H1 (cell line): Measurements from ENCODE around the gene PCBP2. TPM values are rescaled to one million over a fixed set of nuclear protein-coding genes. Genes with fewer than 3 reads are reported as not detected.

ENCODE experiments used
- CTCF ChIA-PET: fragments of 300-600 bp; sonication (Branson Sonifier 250); formaldehyde crosslinking; loops from one replicate; lab custom pipeline; 2021; ENCODE audit not compliant: partially characterized antibody; lab: Charles Lee
- POLR2A ChIA-PET: fragments of 300-600 bp; sonication (Branson Sonifier 250); formaldehyde crosslinking; loops from one replicate; lab custom pipeline; 2021; ENCODE audit warnings: inconsistent platforms; ENCODE audit not compliant: partially characterized antibody; lab: Charles Lee
- DNase-seq, 2 experiments: peaks; one replicate each; pipeline versions ENCODE4 v3.0.0 to v3.0.0-alpha.2; 2010 to 2022; ENCODE audit warnings: low spot score in 2 of 2, low read depth in 1 of 2, mixed read lengths in 1 of 2
- FAIRE-seq: peaks from 2 replicates; lab custom pipeline; 2011; peaks lifted over from hg19 to GRCh38; lab: Jason Lieb, UNC
- H2AFZ ChIP-seq: 2 replicates; pipeline ENCODE4 v1.8.1; 2012; ENCODE audit warnings: low read length, inconsistent platforms
- H2AK5ac ChIP-seq: 2 replicates; pipeline ENCODE4 v1.6.1; 2013; ENCODE audit warnings: low read depth, low read length
- H2BK120ac ChIP-seq: replicated peaks from 2 replicates; pipeline ENCODE3; 2013; ENCODE audit warnings: low read depth, low read length, inconsistent platforms
- H2BK12ac ChIP-seq: 2 replicates; pipeline ENCODE4 v1.6.1; 2013; ENCODE audit warnings: low read depth, low read length
- H2BK15ac ChIP-seq: 2 replicates; pipeline ENCODE4 v1.6.1; 2013; ENCODE audit warnings: low read length
- H2BK20ac ChIP-seq: 2 replicates; pipeline ENCODE4 v1.6.1; 2013; ENCODE audit warnings: low read length
- H2BK5ac ChIP-seq: 2 replicates; pipeline ENCODE4 v1.6.1; 2013; ENCODE audit warnings: low read depth, low read length
- H3K14ac ChIP-seq: 2 replicates; pipeline ENCODE4 v1.6.1; 2013; ENCODE audit warnings: inconsistent platforms; ENCODE audit not compliant: insufficient read length
- H3K18ac ChIP-seq: 2 replicates; pipeline ENCODE4 v1.6.1; 2013; ENCODE audit warnings: low read length; ENCODE audit errors: extremely low read depth
- H3K23ac ChIP-seq: 2 replicates; pipeline ENCODE4 v1.6.1; 2013; ENCODE audit warnings: inconsistent platforms; ENCODE audit not compliant: insufficient read length
- H3K23me2 ChIP-seq: 2 replicates; pipeline ENCODE4 v1.6.1; 2013; ENCODE audit warnings: low read depth, low read length
- H3K27ac ChIP-seq: 2 replicates; pipeline ENCODE4 v1.6.1; 2011; ENCODE audit warnings: low read depth, low read length, inconsistent platforms
- H3K27me3 ChIP-seq, 4 experiments: replicated peaks in 1 of 4; 1 replicate in 1 of 4; 2 replicates in 3 of 4; pipeline versions ENCODE4 v1.6.1 to v1.8.1; 2011 to 2013; ENCODE audit warnings: low read length in 3 of 4, mild to moderate bottlenecking in 3 of 4, inconsistent platforms in 2 of 4, mixed read lengths in 2 of 4, moderate library complexity in 1 of 4; ENCODE audit not compliant: control insufficient read depth in 3 of 4, insufficient read depth in 3 of 4; ENCODE audit errors: extremely low read depth in 1 of 4
- H3K36me3 ChIP-seq, 4 experiments: 2 replicates each; pipeline versions ENCODE4 v1.6.1 to v1.8.1; 2011 to 2013; ENCODE audit warnings: mild to moderate bottlenecking in 4 of 4, low read length in 3 of 4, moderate library complexity in 2 of 4, control low read depth in 1 of 4, inconsistent platforms in 1 of 4; ENCODE audit not compliant: insufficient read depth in 4 of 4, control insufficient read depth in 2 of 4
- H3K4ac ChIP-seq: replicated peaks from 2 replicates; pipeline ENCODE3; 2013; ENCODE audit warnings: low read length, low read depth, mixed read lengths, inconsistent platforms; ENCODE audit not compliant: insufficient read length
- H3K4me1 ChIP-seq, 4 experiments: replicated peaks in 1 of 4; 1 replicate in 1 of 4; 2 replicates in 3 of 4; pipeline versions ENCODE4 v1.6.1 to v1.8.1; 2011 to 2013; ENCODE audit warnings: low read length in 3 of 4, inconsistent platforms in 2 of 4, mixed read lengths in 1 of 4; ENCODE audit not compliant: insufficient read depth in 4 of 4, control insufficient read depth in 3 of 4
- H3K4me2 ChIP-seq, 2 experiments: 2 replicates each; pipeline versions ENCODE4 v1.6.1 to v1.8.1; 2011 to 2013; ENCODE audit warnings: low read depth in 2 of 2, low read length in 2 of 2, control low read depth in 1 of 2, inconsistent platforms in 1 of 2, mild to moderate bottlenecking in 1 of 2; ENCODE audit not compliant: insufficient read depth in 1 of 2
- H3K4me3 ChIP-seq, 4 experiments: fragments of 200-600, 300-600 bp in 1 of 4; sonication (generic), shearing (Covaris generic), sonication (Bioruptor Twin) in 1 of 4; 2 replicates each; pipeline versions ENCODE4 v1.5.1 to v1.8.1; 2011 to 2016; ENCODE audit warnings: low read length in 4 of 4, low read depth in 3 of 4, control low read depth in 2 of 4, inconsistent platforms in 2 of 4, mild to moderate bottlenecking in 2 of 4, mixed read lengths in 1 of 4, moderate library complexity in 1 of 4; ENCODE audit not compliant: insufficient read depth in 2 of 4; ENCODE audit errors: extremely low read depth in 1 of 4
- H3K56ac ChIP-seq: replicated peaks from 2 replicates; pipeline ENCODE3; 2013; ENCODE audit warnings: low read depth, mild to moderate bottlenecking, mixed read lengths, low read length, inconsistent platforms; ENCODE audit not compliant: insufficient read length
- H3K79me1 ChIP-seq: 2 replicates; pipeline ENCODE4 v1.6.1; 2013; ENCODE audit warnings: low read depth, low read length, control low read depth
- H3K79me2 ChIP-seq, 2 experiments: 2 replicates each; pipeline versions ENCODE4 v1.6.1 to v1.8.1; 2012 to 2013; ENCODE audit warnings: low read length in 2 of 2, mild to moderate bottlenecking in 2 of 2, inconsistent platforms in 1 of 2; ENCODE audit not compliant: insufficient read depth in 2 of 2, control insufficient read depth in 1 of 2
- H3K9ac ChIP-seq, 4 experiments: replicated peaks in 1 of 4; 1 replicate in 1 of 4; 2 replicates in 3 of 4; pipeline versions ENCODE4 v1.6.1 to v1.8.1; 2011 to 2013; ENCODE audit warnings: low read depth in 3 of 4, low read length in 3 of 4, control low read depth in 2 of 4, mild to moderate bottlenecking in 2 of 4, moderate library complexity in 2 of 4, inconsistent platforms in 1 of 4; ENCODE audit errors: extremely low read depth in 1 of 4
- H3K9me3 ChIP-seq, 2 experiments: 2 replicates each; pipeline versions ENCODE4 v1.6.1 to v1.8.1; 2012 to 2013; ENCODE audit warnings: mild to moderate bottlenecking in 2 of 2, moderate library complexity in 2 of 2, control low read depth in 1 of 2, inconsistent platforms in 1 of 2, low read depth in 1 of 2, low read length in 1 of 2, mixed read lengths in 1 of 2; ENCODE audit not compliant: insufficient read depth in 2 of 2
- H4K20me1 ChIP-seq, 2 experiments: replicated peaks in 1 of 2; 2 replicates each; pipeline versions ENCODE3 to v1.8.1; 2011 to 2013; ENCODE audit warnings: inconsistent platforms in 2 of 2, low read length in 2 of 2, mild to moderate bottlenecking in 1 of 2; ENCODE audit not compliant: insufficient read depth in 2 of 2, control insufficient read depth in 1 of 2
- H4K5ac ChIP-seq: 2 replicates; pipeline ENCODE4 v1.6.1; 2013; ENCODE audit warnings: low read length, low read depth, mixed read lengths, inconsistent platforms; ENCODE audit not compliant: insufficient read length
- H4K8ac ChIP-seq: 2 replicates; pipeline ENCODE4 v1.8.0; 2013; ENCODE audit warnings: mild to moderate bottlenecking, moderate library complexity, low read length, inconsistent platforms; ENCODE audit not compliant: insufficient read depth; ENCODE audit errors: extremely low read depth
- H4K91ac ChIP-seq: replicated peaks from 2 replicates; pipeline ENCODE3; 2013; ENCODE audit warnings: low read length, mixed read lengths, inconsistent platforms; ENCODE audit not compliant: insufficient read length
- CBX5 ChIP-seq: fragments of 300-800, 300-1000 bp; sonication (generic); IDR thresholded peaks from 2 replicates; pipeline ENCODE4 v1.7.1; 2016; ENCODE audit warnings: antibody characterized with exemption, low read length, low read depth
- CHD2 ChIP-seq: IDR thresholded peaks from 2 replicates; pipeline ENCODE4 v1.6.1; 2012; ENCODE audit warnings: low read length, improper control_type of control experiment
- CTBP2 ChIP-seq: IDR thresholded peaks from 2 replicates; pipeline ENCODE4 v1.7.0; 2011; ENCODE audit warnings: borderline replicate concordance, mild to moderate bottlenecking, moderate library complexity, mixed read lengths, low read length; ENCODE audit not compliant: insufficient read depth, insufficient read length
- HDAC2 ChIP-seq, 2 experiments: fragments of 300-600 bp in 1 of 2; sonication (generic) in 1 of 2; IDR thresholded peaks; 2 replicates each; pipeline ENCODE4 v1.6.1; 2011 to 2012; ENCODE audit warnings: low read depth in 2 of 2, low read length in 2 of 2, mild to moderate bottlenecking in 2 of 2, moderate library complexity in 2 of 2, borderline replicate concordance in 1 of 2, inconsistent platforms in 1 of 2
- KDM1A ChIP-seq: fragments of 200-600, 300-600 bp; sonication (generic); IDR thresholded peaks from 2 replicates; pipeline ENCODE4 v1.7.1; 2016; ENCODE audit warnings: mild to moderate bottlenecking, low read length, borderline replicate concordance
- KDM4A ChIP-seq: IDR thresholded peaks from one replicate; pipeline ENCODE4 v1.7.1; 2012; ENCODE audit warnings: low read depth, mild to moderate bottlenecking, moderate library complexity, low read length, inconsistent platforms; ENCODE audit not compliant: severe bottlenecking
- NRF1 ChIP-seq: IDR thresholded peaks from 2 replicates; pipeline ENCODE4 v1.6.1; 2011; ENCODE audit warnings: mild to moderate bottlenecking, low read depth, low read length, improper control_type of control experiment
- PHF8 ChIP-seq: fragments of 200-600 bp; sonication (generic); conservative IDR thresholded peaks from 2 replicates; pipeline ENCODE4 v1.7.1; 2012; ENCODE audit warnings: low read depth, mild to moderate bottlenecking, inconsistent platforms, low read length, moderate library complexity
- RFX5 ChIP-seq: IDR thresholded peaks from 2 replicates; pipeline ENCODE4 v1.6.1; 2011; ENCODE audit warnings: low read depth, low read length, improper control_type of control experiment, borderline replicate concordance
- SIN3A ChIP-seq, 2 experiments: IDR thresholded peaks in 1 of 2; conservative IDR thresholded peaks in 1 of 2; 2 replicates each; pipeline ENCODE4 v1.6.1; 2011 to 2012; ENCODE audit warnings: low read length in 2 of 2, improper control_type of control experiment in 1 of 2, low read depth in 1 of 2, mild to moderate bottlenecking in 1 of 2
- SIX5 ChIP-seq: IDR thresholded peaks from 2 replicates; pipeline ENCODE4 v1.6.1; 2011; ENCODE audit warnings: mild to moderate bottlenecking, low read depth, low read length
- TCF12 ChIP-seq: IDR thresholded peaks from 2 replicates; pipeline ENCODE4 v1.6.1; 2011; ENCODE audit warnings: low read depth, mild to moderate bottlenecking, low read length
- ZNF274 ChIP-seq: IDR thresholded peaks from 2 replicates; pipeline ENCODE4 v1.7.0; 2012; ENCODE audit warnings: low read length, borderline replicate concordance; ENCODE audit errors: extremely low read depth
- WGBS, 2 experiments: shearing (Covaris generic) in 1 of 2; methylation state at CpG; one replicate each; pipeline versions ENCODE4 v1.1.6 to v1.1.7; 2013 to 2015; ENCODE audit warnings: low lambda C conversion rate in 2 of 2, mixed read lengths in 2 of 2, inconsistent platforms in 1 of 2, low coverage in 1 of 2, missing lambda C conversion rate in 1 of 2; ENCODE audit not compliant: insufficient replicate concordance in 2 of 2, insufficient coverage in 1 of 2, insufficient read length in 1 of 2; ENCODE audit errors: extremely low coverage in 1 of 2, missing lambda C conversion rate in 1 of 2; 5-methylcytosine and 5-hydroxymethylcytosine counted together
- polyA plus RNA-seq, 7 experiments: library from polyadenylated mRNA; depleted of rRNA in 3 of 7; stranded (reverse) in 5 of 7; unstranded in 2 of 7; fragments of >200 nt in 5 of 7; fragments of 200-250 nt in 2 of 7; gene quantifications; 1 replicate in 5 of 7; 2 replicates in 1 of 7; 4 replicates in 1 of 7; pipeline versions ENCODE4 v1.2.1 to v1.2.3, GENCODE V29; 2011 to 2013; ENCODE audit warnings: missing spikeins in 2 of 7, mixed read lengths in 2 of 7
- total RNA-seq: library from RNA; stranded (reverse); fragmentation: NEBNext Ultra II Directional; extraction: Animal tissue kit (Norgen Biotek cat#: 25700); gene quantifications from 2 replicates; pipeline ENCODE4 v1.2.1, GENCODE V29; 2021

PCBP2 gene
- total and polyA plus RNA-seq, 2 of the 8 experiments (the other 6 are each of a cell fraction or from before 2014, with no cell fraction given), result 470 to 1,123 TPM

DNA sequence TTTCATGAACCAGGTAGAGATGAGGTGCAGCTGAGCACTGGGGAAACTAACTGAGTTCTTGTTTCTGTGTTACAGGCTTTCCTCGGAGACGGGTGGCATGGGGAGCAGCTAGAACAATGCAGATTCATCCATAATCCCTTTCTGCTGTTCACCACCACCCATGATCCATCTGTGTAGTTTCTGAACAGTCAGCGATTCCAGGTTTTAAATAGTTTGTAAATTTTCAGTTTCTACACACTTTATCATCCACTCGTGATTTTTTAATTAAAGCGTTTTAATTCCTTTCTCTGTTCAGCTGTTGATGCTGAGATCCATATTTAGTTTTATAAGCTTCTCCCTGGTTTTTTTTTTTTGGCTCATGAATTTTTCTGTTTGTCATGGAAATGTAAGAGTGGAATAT is 27.4 kb downstream of the PCBP2 start:
- H3K4me3 ChIP-seq, result no peak overlapping the region
- no peak overlapping the region for H2BK5ac ChIP-seq
- no peak overlapping the region for H2AFZ ChIP-seq
- no peak overlapping the region for H2BK12ac ChIP-seq
- no peak overlapping the region for H3K18ac ChIP-seq
- no peak overlapping the region for H3K9ac ChIP-seq
- H2BK20ac ChIP-seq, result no peak overlapping the region
- H4K91ac ChIP-seq, result no peak overlapping the region
- no peak overlapping the region for H3K56ac ChIP-seq
- no peak overlapping the region for H2BK120ac ChIP-seq
- peaks cover 30 to 94% (median 67%) of the 10 kb centered on the region in 4 experiments for H3K36me3 ChIP-seq
- DNase-seq (no peak), FAIRE-seq (no peak)
- H3K4me1 ChIP-seq, result peaks cover 0 to 7% (median 3%) of the 10 kb centered on the region in 4 experiments; a peak in 5 of 7 replicates
- CTCF ChIA-PET, result interaction anchor here (0.8 to 9.0 kb wide), 7 partner anchors 12 to 156 kb away, joined by 3 to 105 read pairs (median 5); partner anchors contain the start of gene NPFF
- POLR2A ChIA-PET, result interaction anchor here (1.6 to 67.0 kb wide), 3 partner anchors 11 to 144 kb away, joined by 3 to 3397 read pairs (median 3397); partner anchors contain the start of genes MAP3K12, NPFF, PCBP2 and PRR13
- 73% methylated on average over 5 of the region's 5 CpGs; no CpG with 5 or more reads in 1 of the 2 experiments for WGBS, 2 experiments
- no peak overlapping the region for H4K5ac ChIP-seq
- no peak overlapping the region for H3K23ac ChIP-seq
- peaks cover 26 to 27% of the 10 kb centered on the region in 2 experiments for H4K20me1 ChIP-seq
- H3K4me2 ChIP-seq, result no peak overlapping the region
- H3K9me3 ChIP-seq, result no peaks in the 10 kb centered on the region
- peaks cover 0 to 13% of the 10 kb centered on the region in 2 experiments; a peak in 1 of 4 replicates for H3K79me2 ChIP-seq
- no peak overlapping the region for H2AK5ac ChIP-seq
- no peaks in the 10 kb centered on the region; the same call in 1 of the 2 replicates for H3K79me1 ChIP-seq
- no peak overlapping the region for H3K27ac ChIP-seq
- no peaks in the 10 kb centered on the region for H3K23me2 ChIP-seq
- no peaks in the 10 kb centered on the region for H3K27me3 ChIP-seq
- no peak overlapping the region for H3K4ac ChIP-seq
- no peak overlapping the region for H4K8ac ChIP-seq
- H2BK15ac ChIP-seq, result no peak overlapping the region
- H3K14ac ChIP-seq, result no peak overlapping the region
- TF ChIP-seq PHF8 (no peak), CBX5 (no peak), TCF12 (no peak), CHD2 (no peak), HDAC2 (IDR thresholded peaks at IDR 0.05; ENCODE audit: borderline replicate concordance in 1 of 2, low read depth in 2 of 2, low read length in 2 of 2) (no peak), CTBP2 (no peak), ZNF274 (no peak), SIX5 (no peak), KDM4A (no peak), RFX5 (no peak), KDM1A (no peak), NRF1 (no peak), SIN3A (conservative IDR thresholded peaks at IDR 0.05 in 1 of 2, IDR thresholded peaks at IDR 0.05 in 1 of 2; ENCODE audit: low read depth in 1 of 2, low read length in 2 of 2) (no peak)
